CD1c-positive myeloid dendritic cell (primary cell): ENCODE results near the gene TSPYL4.

Source experiments
- DNase-seq: peaks from one replicate; pipeline ENCODE4 v3.0.0-alpha.2; 2016; ENCODE audit errors: extremely low spot score

Gene TSPYL4

DNA sequence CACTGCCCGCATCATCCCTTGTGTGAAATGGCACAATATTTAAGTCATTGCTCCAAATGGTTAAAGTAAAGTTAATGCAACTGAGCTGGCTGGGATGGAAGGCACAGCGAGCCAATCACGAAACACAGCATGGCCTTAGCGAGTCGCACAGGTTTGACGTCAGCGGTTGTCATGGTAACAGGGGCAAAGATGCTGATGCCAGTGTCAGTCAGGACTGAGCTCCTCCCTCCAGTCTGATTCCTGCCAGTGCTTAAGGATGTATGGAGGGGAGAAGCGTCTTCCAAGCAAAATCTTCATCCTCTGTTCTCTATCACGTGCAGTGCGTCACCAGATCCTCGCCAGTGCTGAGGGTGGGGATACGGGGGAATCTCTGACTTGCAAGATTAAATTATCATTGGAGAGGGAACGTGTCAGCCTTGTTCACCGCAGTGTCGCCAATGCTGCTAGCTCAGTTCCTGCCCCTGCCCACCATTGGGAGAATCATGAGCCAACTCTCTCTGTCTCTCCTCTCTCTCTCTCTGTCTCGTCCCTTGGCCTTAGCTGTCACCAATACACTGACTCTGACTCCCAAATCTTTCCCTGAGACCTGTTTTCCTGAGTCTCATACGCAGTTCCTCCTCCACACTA, 24.5 kb downstream of the TSPYL4 start:
- DNase-seq, result no peak

DNA sequence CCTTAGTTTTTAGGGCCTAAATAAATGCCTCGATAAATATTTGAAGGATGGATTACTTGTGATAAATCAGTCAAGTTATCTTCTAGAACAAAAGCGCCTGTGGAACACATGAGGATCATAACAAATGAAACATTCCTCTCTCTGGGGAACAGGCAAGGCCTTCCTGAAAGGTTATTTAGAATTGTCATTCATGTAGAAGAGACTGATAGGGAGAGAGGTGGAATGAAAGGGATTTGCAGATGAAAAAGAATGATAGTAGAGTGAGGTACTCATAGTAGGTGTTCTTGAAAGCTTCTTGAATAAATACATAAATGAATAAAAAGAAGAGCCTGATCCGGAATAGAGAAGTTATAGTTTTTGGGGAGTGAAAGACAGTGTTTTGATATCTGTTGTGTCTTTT, 30.5 kb downstream of the TSPYL4 start:
- no peak for DNase-seq

DNA sequence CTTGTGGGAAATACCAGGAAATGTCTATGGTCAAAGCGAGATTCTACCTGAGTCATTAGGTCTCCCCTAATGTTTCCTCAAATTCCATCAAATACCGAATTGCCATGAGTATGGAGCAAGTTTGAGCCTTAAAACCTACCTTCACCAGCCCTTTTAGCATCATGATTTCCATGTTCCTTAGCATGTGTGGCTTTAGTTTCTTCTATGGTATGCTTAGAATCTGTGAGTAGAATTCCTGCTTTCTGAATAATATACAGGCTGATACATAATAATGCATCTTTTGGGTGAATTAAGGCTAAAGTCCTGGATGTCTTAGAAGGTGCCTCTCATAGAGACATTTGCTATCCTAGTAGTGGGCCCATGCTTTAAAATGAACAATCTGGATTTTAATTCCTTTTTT, 32.0 kb downstream of the TSPYL4 start:
- no peak for DNase-seq

DNA sequence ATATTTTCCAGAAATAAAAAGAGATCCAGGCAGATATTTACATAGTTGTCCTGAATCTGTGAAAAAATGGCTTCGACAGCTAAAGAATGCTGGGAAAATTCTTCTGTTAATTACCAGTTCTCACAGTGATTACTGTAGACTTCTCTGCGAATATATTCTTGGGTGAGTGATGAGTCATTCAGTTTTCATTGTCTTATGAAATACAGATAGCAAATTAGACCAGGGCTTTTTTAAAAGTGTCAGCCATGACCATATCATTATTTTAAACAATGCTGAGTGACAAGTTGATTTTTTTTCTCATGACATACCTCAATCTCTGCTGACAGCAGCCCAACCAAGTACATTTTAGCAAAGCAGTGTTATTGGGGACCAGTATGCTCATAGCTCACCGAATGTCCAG, 32.8 kb downstream of the TSPYL4 start:
- no peak for DNase-seq

DNA sequence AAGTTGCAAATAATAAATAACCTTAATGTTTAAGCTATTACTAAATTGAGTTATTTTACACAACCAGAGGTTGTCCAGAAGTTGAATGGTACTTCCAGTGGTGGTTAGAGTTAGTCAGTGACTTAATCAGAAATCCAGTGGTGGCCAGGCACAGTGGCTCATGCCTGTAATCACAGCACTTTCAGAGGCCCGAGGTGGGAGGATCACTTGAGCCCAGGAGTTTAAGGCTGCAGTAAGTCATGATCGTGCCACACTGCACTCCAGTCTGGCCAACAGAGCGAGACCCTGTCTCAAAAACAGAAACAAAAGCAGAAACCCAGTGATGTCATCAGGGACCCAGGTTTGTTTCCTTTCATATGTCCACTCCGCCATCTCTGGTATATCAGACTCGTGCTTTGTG, 35.0 kb downstream of the TSPYL4 start:
- DNase-seq, result no peak

DNA sequence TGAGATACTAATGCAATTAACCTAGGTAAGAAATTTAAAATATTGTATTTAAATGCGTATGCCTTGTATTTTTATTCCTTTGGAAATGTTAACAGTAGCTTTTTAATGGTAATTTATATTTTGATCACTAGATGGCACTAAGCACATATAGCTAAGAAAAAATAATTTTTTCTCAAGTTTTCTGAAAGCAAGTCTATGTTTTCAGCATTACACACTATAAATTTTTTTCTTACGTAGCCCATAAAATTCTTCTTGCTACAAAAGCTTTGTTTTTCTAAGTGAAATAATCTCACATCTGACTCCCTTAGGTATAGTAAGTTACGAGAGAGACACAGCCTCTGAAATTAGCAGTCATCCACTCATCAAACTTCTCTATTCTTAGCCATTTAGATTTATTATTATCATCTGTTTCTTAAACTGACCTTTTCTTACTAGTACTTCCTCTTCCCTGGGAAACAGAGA, 35.7 kb downstream of the TSPYL4 start:
- DNase-seq, result peak; percentile 40

DNA sequence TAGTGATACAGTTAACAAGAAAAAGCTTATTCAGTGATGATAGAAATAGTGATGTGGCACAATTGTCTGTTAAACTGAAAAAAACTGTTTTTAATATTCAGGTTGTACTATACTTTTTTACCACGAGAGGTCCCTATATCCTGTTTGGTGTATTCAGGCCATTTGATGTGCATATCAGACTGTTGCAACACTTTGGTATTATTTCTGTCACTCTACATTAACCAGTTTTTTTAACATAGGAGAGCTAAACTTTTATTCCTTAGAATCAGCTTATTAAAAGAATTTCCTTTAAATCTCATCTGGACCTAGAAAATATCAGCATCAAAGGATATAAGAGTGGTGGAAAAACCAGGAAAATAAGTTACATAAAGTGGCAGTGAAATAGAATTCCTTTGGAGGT, 36.8 kb downstream of the TSPYL4 start:
- DNase-seq, result peak; percentile 59

DNA sequence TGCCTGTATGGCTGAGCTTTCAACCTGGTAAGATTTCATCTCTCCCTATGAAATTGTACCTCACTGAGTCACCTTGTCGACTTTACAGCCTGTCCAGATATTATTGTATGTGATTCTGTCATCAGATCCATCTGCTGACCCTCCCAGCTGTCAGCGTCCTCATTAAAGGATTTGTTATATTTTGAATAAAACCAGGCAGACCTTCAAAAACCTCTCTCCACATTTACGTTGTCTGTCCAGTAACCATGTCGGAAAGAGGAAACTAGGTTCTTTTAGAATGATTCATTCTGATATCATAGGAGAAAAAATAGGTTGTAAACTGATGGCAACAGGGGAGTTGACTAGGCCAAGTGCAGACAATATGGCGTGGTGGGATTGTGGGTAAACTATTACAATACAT, 38.5 kb downstream of the TSPYL4 start:
- no peak for DNase-seq

DNA sequence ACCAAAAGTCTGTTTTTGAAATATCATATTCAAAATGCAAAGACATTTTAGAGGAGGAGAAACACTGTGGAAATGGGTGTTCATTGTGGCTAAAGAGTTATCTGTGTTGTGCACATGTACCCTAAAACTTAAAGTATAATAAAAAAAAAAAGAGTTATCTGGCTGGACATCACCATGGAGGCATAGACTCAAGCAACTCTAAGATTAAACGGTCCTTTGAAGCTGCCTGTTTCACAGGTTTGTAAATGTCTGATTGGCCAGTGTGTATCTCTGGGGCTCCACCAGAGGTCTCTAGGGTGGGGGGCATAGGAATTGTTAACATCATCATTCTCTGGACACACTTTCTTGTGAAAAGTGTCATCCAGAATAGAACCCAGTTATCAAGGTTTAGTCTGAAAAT, 39.2 kb downstream of the TSPYL4 start:
- DNase-seq, result no peak

DNA sequence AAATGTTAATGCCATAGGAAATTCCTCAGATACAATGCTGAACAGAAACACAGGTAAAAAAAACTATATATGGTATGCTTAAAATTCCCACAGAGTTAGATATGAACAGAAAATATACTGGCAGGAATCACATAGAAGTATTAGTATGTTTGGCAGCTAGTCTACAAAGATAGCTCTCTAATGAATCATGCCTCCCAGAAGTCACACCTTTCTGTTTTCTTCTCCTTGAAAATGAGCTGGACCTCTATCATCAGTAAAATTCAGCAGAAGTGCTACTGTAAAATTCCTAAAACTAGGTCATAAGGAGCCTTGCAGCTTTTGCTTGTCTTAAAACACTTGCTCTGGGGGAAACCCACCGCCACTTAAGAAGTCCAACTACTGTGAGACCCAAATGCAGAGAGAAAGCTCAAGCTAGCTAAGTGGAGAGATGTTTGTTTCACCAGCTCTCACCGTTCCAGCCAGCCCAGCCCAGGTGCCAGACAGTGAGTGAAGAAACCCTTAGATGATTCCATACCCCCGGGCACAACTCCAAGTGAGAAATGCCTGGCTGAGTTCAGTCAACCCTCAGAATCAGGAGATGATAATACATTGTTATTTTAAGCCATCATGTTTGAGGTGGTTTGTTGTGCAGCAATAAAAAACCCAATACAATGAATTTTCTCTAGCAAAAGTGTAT, 43.0 kb downstream of the TSPYL4 start:
- DNase-seq, result no peak

DNA sequence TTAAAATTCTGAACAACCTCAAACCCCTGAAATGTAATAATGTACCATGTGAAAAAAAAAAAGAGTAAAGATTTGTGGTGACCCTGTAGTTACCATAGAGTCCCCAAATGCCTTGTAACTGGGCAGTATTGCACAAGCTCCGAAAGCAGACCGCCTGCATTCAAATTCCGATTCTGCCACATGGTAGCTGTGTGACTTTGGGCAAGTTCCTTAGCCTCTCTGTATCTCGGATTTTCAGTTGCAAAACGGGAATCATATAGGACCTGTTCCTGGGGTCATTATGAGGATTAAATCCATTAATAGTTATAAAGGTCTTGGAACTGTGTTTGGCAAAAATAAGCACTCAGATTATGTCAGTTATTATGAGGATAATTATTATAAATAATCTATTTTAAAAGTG, 43.6 kb downstream of the TSPYL4 start:
- no peak for DNase-seq

DNA sequence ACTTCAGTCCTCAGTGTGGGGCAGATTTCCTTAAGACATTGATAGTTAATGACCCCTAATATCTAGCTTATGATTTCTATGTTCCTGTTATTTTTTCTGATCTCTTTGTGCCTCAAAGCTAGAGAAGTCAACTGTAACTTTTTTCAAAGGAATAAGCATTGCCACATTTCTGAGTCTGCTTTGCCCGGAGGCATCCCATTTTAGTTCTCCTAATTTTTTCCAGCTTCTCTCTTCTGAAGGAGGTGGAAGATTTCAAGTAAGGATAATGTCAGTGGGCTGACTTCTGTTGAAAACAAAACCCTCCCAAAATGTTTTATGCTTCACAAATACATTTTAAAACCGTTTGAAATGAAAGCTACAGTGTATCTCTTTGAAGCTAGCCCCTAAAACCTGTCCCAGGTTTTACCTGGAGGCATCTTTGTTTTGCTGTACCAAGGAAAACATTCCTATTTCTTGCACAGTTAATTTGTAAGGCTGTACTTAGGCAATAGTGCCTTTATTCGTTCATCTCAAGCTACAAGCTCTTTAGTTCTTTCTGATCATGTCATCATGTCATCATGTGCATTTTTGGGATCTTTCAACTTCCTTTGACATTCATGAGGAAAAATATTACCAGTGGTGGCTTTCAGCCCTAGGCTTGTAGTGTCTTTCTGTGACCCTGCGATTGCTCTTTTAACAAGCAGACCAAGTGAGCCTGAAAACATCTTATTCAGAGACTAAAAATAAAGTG, 45.7 kb downstream of the TSPYL4 start:
- DNase-seq, result no peak

DNA sequence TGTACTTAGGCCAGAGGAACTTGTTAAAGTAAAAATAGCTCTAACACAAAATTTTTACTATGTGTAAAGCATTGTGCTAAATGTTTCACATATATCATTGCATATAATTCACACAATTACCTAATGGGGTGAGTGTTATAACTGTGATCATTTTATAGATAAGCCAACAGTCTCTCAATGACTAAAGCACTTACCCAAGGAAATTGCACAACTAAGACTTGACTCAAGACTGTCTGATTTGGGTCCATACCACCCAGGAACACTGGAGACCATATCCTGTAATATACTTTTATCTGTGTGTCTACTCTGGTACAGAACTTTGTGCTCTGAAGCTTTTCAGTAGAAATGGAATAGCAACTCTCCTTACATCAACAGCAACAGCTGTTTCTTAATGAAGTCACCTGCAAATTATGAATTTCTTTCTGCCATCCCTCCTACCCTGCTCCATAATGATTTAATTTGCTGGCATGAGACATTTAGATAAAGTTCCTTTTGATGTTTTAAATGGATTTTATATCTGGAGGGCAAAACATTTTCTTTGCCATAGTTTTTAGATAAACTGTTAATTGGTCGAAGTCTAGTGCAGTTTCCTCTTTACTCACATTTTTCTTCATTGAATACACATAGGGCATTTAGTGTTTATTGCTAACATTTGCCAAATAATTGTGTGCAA, 47.5 kb downstream of the TSPYL4 start:
- no peak for DNase-seq

DNA sequence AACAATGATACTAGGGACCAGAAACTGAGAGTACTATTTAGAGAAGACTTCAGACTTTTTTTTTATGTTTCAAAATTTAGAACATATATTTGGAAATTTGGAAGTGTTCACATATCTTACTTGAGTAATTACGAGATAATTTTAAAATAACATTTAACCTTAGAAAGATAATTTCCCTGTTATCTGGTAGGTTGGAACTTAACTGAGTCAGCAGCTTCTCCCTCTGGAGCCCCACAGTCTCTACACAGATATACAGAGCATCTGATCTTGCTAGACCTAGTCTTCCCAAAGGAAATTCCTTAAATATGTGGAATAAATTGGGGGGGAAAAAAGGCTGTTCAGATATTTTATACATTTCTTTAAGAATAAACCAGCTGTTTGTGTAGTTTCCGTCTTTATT, 48.6 kb downstream of the TSPYL4 start:
- DNase-seq, result no peak

DNA sequence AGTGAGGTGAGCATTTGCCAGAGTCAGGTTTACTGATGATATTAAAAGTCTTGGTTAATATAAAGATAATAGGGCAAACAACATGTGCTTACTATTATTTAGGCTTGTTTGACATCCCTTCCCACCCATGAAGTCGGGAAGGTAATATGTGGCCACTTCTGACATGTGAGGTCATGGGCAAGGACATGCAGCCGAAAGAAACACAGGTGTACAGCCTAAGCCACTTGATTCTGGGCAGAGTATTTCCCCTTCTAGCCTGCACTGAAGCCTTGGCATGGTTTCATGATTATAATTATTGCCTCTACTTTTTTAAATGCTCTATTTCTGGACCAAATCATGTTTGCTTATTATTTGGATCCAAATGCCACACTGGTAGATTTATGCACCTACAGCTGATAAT, 52.3 kb downstream of the TSPYL4 start:
- DNase-seq, result no peak

DNA sequence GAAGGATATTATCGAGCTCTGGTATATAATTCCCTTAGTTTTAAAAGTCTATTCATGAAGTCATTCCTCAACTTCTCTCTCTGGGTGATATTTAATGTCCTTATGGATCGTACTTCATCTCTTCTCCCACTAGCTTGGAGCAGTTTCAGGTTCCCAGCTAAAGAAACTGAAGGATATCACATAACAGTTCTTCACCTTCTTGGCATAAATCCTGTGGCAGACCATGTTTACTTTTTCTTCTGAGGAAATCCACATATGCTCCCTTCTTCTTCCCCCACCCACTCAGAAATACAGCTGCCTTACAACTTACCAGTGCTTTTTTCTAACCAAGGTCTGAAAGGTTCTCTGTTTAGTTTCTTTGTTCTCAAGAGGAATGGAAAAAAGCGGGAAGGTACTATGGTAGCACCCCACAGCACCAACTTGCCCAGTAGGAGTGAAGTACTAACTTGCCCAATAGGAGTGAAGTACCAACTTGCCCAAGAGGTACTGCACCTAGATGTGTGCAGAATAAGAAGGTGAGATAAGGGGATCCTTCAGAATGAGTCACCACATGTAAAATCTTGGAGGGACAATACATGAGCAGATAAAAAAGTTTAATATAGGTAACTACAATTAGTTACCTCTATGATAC, 53.1 kb downstream of the TSPYL4 start:
- no peak for DNase-seq
